ENCODE results near the gene ARL16.
"Not testable (repeated sequence)": the region's sequence is repeated elsewhere in the genome, so short reads cannot be mapped to it uniquely, and the experiment has no call there.

Gene ARL16

GRCh38 chr17:81695211-81695610 is 11.6 kb upstream of the ARL16 start:
- no peak for DNase-seq

- no peak for DNase-seq
Observed at GRCh38 chr17:81694810-81695209, 11.2 kb upstream of the ARL16 start.

DNA sequence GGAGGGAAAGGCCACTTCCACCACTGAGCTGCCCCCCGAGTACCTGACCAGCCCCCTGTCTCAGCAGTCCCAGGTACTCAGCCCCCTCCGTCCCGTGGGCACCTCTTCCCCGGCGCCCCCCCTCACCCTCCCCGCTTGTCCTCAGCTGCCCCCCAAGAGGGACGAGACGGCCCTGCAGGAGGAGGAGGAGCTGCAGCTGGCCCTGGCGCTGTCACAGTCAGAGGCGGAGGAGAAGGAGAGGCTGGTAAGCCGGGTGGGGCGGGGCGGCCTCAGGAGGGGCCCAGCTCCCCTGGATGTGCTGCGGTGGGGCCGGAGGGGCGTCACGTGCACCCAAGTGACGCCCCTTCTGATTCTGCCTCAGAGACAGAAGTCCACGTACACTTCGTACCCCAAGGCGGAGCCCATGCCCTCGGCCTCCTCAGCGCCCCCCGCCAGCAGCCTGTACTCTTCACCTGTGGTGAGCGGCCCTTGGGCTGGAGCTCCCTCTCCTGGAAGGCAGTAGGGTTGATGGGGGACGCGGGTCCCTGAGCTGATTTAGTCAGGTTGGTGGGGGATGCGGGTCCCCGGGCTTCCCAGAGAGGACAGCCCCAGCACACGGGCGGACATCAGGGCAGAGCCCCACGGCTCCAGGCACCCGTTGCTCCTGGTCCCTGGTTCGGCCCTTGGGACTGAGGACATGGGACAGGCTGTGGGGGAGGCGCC is 10.1 kb upstream of the ARL16 start:
- DNase-seq = no peak

GRCh38 chr17:81691608-81692007 is 8.0 kb upstream of the ARL16 start:
- no peak for DNase-seq

GRCh38 chr17:81691196-81691595 is 7.6 kb upstream of the ARL16 start:
- DNase-seq = no peak

DNA sequence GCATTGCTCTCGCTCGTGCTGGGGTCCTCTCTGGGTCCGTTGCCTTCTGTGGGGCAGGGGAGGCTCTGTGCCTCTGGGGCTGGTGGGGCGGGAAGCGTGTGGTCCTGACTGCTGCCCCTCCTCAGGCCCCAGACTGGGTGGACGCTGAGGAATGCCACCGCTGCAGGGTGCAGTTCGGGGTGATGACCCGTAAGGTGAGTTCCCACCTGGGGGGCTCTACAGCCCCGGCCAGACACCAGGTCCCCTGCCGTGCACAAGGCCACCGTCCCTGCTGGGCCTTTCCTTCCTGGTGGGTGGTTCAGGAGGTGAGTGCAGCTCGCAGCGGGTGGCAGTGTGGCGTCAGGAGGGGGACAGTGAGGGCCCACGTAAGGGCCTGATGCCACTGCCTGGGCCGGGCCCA is 7.0 kb upstream of the ARL16 start:
- DNase-seq = no peak

DNA sequence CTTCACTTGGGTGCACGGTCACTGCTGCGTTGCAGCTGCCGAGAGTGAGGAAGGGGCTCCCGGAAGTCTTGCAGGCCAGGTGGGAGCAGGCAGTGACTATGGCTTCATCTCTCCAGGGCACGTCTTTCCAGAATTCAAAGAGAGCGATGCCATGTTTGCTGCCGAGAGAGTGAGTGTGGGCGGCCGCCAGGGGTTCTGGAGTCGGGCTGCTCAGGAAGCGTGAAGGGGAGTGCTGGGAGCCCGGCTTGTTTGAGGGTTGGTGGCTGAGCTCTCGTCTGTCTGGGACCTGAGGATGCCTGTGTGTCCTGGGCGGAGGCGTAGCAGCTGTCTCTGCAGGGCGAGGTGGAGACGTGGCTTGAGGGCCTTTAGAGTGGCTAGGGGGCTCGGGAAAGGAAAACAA is 6.5 kb upstream of the ARL16 start:
- no peak for DNase-seq

DNA sequence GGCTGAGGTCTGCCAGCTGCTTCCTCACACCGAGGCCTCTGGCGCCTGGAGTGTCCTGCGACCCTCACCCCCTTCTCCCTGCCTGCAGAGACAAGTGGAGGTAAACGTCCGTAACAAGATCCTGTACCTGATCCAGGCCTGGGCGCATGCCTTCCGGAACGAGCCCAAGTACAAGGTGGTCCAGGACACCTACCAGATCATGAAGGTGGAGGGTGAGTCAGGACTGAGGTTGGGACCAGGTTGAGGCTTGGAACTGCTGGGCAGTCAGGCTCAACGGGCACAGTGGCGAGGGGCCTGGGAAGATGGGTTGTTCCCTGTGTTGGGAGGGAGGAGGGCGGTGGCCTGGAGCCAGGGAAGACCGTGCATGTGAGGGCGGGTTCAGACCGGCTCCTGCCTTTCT is 5.0 kb upstream of the ARL16 start:
- DNase-seq = no peak

DNA sequence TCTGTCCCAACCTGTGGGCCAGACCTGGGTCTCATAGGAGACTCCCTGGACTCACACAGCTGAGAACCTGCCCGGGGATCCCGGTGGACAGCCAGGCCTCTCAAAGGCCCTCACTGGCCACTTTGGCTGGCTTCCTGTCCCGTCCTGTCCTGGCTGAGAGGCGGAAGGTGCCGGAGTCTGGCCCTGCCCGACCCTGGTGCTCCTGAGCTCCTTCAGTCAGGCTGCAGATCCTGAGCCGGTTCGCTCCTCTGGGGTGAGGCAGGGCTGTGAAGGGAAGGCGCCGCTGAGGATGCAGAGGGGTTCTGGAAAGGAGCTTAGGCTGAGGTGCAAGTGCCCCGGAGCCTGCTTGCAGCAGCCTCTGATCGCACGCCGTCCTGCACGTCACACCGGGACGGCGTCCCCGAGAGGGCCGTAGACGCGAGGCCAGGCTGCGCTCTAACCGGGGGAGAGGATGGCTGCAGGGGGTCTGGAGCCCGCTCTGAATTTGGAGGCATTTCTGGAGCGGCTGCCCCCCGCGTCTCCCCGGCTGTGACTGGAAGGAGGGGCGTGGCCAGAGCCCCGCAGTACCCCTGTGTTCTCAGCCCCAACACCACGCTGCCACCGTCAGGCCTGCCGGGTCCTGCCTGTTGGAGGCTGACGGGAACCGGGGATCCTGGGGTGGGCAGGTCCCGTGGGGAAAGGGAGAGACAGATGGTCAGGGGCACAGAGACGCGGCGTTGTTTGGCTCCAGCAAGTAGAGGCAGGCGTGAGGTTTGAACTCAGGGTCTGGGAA is 4.4 kb upstream of the ARL16 start:
- no peak for DNase-seq

DNA sequence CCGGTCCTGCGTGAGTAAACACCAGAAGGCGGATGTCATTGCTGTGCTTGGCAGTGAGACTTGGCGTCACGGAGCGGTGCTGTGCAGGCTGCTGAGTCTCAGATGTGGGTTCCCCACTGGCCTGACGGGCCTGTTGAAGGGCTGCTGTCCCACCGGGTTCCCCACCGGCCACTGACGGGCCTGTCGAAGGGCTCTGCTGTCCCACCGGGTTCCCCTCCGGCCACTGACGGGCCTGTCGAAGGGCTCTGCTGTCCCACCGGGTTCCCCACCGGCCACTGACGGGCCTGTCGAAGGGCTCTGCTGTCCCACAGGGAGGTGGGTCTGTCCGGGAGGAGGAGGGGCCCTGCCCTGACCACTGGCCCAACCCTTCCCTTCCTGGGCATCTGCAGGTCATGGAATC is 3.0 kb upstream of the ARL16 start:
- DNase-seq = no peak

GRCh38 chr17:81685108-81685507 is 1.5 kb upstream of the ARL16 start:
- no peak for DNase-seq

- no peak for DNase-seq
Observed at GRCh38 chr17:81684442-81684911, 880 bp upstream of the ARL16 start.

- DNase-seq = no peak
Observed at GRCh38 chr17:81683208-81683583, 401 bp downstream of the ARL16 start.

GRCh38 chr17:81682565-81683207 is 911 bp downstream of the ARL16 start:
- no peak for DNase-seq

DNA sequence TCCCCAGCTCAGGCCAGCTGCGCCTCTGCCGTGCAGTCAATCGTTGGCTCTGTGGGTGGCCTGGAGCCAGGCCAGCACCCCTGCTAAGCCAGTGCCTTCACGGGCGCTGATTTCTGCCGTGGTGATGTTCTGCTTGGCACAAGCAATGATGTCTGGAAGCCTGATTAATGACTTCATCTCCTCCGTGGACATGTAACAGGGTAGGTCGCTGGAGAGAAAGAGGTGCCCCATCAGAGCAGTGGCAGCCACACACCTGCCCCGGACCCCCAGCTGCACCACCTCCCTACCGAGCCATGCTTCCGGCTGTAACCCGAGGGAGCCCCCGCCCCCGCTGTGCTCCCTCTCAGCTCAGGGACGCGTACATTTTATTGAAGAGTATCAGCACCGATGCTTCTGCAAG is 1.9 kb downstream of the ARL16 start:
- no peak for DNase-seq

- no peak for DNase-seq
Observed at GRCh38 chr17:81680150-81680549, 3.4 kb downstream of the ARL16 start.

DNA sequence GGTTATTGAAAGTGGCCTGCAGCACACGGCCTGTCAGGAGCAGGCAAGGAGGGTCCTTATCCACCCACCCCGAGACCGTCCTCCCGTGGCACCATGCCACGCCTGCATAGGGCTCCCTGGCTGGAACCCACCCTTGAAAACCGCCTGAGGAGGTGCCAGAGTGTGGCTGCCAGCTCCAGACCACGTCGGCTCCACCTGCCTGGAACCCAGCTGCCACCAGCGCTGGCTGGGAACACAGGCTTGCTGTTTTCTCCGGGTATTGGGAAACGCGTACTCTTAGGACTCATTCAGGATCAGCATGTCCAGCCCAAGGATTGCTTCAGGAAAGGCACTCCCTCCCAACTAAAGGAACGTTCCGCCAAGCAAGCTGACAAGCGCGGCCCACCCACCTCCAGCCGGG is 6.7 kb downstream of the ARL16 start:
- no peak for DNase-seq

- DNase-seq = not testable (repeated sequence)
Observed at GRCh38 chr17:81675515-81676221, 7.9 kb downstream of the ARL16 start.

GRCh38 chr17:81673561-81674258 is 9.9 kb downstream of the ARL16 start:
- DNase-seq = no peak

- DNase-seq = no peak
Observed at GRCh38 chr17:81672954-81673353, 10.6 kb downstream of the ARL16 start.

DNA sequence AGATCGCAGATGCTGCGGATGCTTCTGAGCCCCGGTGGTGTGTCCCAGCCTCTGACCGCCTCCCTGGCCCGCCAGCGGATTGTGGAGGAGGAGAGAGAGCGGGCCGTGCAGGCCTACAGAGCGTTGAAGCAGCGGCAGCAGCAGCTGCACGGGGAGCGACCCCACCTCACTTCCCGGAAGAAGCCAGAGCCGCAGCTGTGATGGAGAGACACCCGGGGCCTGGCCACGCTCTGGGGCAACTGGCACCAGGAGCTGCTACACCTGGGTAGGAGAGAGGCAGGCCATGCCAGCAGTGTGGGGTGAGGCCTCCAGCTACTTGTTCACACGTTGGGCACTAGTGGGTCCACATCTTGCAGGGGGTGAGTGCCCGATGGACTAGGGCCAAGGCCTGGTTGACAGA is 11.1 kb downstream of the ARL16 start:
- no peak for DNase-seq

GRCh38 chr17:81667754-81668153 is 15.8 kb downstream of the ARL16 start:
- DNase-seq = no peak

All from activated effector memory CD4-positive, alpha-beta T cell treated with Interleukin-2 at 50 U/mL for 16 hours (primary cell).